Measurements from ENCODE around the gene RTN4RL1.

The RTN4RL1 gene

DNA sequence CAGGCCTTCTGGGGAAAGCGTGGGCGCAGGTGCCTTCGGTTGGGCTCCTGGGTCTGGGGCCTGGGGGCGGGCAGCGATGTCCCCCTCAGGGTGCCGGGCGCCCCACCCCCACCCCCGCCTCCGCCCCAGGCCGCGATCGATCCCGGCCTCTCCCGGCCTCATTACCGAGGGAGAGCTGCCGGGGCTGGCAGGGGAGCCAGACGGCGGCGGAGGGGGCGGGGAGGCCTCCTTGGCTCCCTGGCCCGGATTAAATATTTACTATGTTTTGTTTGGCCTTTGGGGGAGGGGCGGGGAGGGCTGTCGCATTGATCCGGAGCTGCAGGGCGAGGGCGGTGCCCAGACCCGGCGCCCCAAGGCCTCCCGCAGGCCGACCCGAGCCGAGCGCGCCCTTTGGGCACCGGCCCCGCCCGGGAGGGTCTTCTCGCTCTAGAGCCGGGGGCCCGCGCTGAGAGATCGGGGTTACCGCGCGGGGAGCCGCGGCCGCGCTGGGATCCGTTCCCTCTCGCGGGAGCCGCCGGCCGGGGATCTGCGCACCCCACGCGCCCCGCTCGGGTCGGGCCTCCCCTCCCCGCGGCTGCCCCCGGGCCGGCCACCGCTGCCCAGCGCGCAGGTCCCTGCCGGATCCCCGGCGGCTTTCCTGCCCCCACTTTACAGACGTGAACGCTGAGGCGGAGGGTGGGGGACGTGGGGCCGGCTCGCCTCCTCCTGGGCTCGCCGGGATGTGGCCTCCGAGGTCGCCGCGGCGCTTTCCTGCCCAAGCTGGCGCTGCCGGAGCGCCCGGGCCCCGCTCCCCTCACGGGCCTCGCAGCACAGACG lies 27.0 kb downstream of the RTN4RL1 start:
- DNase-seq, result no peak

DNA sequence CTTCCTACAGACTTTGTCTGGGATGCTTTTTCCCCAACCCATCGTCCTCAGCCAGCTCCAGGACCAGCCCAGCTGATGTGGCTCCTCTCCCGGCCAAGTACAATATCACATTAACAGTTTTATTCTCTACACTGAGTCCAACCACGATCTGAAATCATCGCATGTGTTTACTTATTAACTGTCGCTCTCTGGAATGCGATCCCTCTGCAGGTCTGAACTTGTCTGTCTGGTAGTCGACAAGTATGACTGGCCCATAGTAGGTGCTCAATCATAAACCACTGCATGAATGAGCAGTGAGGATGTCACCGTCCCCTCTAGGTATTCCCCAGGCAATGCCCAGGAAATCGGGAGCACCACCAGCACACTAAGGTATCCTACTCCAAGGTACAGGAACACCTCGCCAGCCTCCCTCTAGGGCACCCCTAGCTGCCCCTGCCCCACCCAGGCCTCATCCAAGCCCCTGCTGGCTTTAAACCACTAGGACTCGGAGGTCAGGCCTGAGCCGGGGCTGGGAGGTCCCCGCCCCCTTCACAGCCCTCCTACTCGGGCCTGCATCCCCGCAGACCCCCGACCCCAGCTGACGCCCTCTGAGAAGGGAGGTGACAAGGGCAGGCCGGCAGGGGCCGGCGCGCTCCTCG lies 27.7 kb downstream of the RTN4RL1 start:
- no peak for DNase-seq

GRCh38 chr17:1996800-1997288 lies 28.3 kb downstream of the RTN4RL1 start:
- DNase-seq, result no peak

GRCh38 chr17:1995907-1996799 lies 29.0 kb downstream of the RTN4RL1 start:
- no peak for DNase-seq

DNA sequence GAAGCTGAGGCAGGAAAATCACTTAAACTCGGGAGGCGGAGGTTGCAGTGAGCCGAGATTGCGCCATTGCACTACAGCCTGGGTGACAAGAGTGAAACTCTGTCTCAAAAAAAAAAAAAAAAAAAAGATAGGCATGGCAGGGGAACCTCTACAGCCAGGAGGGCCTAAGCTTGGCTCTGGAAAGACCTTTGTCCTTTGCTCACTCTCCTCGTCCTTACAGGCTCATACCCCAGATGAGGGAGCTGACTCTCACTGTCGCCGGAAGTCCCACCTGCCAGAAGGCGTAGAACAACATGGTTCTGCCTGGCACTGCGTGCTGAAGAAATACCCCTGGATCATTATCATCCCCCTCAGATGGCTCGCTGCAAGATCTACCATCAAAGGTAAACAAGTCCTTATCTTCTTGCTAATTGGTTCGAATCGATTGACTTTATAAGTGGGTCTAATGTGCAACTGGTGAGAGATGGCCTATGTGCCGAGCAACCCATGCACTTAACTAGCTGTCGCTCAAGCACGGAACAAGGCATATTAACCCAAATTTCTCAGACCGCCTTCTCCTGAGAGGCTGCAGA lies 29.7 kb downstream of the RTN4RL1 start:
- DNase-seq, result no peak

- DNase-seq, result no peak
Measured at GRCh38 chr17:1994707-1995106, 30.4 kb downstream of the RTN4RL1 start.

DNA sequence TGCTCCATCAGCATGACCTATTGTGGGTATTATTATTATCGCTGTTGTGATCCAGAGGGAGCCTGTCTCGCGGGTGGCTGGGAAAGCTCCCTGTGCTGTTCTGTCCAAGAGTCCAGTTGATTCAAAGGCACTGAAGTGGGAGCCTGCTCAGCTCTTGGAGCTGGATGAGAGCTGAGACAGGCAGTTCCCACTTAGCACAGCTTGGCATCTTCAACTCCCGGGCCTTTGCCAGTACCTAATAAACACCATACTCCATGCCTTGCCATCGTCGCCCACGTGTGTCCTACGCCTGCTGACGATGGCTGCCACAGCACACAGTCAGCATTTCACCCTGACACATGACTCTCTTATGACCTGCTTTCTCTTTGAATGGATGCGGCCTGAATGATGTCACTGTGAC lies 32.6 kb downstream of the RTN4RL1 start:
- DNase-seq, result no peak

- DNase-seq, result no peak
Measured at GRCh38 chr17:1989135-1989534, 36.0 kb downstream of the RTN4RL1 start.

DNA sequence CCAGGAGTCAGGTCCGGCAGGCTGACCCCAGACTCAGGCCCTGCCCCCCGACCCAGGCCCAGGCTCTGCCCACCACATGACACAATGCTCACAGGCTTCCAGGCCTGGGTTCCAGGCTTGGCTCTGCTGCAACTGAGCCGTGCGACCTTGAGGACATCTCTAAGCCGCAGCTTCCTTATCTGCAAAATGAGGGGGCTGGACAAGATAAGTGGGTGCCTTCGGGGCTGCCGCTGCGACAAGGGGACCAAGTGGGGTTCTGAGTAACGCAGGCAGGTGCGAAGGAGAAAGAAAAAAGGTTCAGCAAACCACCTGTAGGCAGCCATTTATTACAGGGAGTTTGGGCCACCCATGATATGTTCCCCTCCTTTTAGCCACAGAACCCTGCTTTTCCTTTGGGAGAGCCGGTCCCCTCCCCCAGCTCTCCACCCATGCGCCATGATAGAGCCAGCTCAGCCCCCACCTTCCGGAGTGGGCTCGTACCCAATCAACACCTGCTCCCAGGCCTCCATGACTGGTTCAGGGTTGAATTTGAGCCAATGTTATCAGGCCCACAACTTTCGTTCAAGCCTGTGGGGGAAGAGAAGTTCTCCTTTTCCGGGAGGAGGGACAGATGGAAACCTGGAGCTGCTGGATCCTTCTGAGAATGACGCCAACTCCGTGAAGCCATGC lies 38.2 kb downstream of the RTN4RL1 start:
- DNase-seq, result no peak

- DNase-seq, result no peak
Measured at GRCh38 chr17:1985686-1986085, 39.4 kb downstream of the RTN4RL1 start.

- no peak for DNase-seq
Measured at GRCh38 chr17:1985093-1985492, 40.0 kb downstream of the RTN4RL1 start.

DNA sequence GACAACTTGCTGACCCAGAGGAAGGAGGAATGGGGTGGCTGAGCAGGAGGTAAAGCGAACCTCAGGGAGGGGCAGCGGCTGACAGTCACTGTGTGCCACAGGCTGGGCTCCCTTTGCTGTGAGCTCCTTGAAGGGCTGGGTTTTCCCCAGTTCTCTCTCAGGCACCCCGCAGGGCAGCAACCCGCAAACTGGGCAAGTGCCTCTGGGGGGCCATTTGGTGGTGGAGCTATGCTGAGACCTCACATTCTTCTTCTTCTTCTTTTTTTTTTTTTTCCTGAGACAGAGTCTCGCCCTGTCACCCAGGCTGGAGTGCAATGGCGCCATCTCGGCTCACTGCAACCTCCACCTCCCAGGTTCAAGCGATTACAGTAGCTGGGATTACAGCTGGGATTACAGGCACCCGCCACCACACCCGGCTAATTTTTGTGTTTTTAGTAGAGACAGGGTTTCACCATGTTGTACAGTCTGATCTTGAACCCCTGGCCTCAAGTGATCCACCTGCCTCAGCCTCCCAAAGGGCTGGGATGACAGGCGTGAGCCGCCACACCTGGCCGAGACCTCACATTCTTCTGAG lies 42.3 kb downstream of the RTN4RL1 start:
- peak; percentile 16 for DNase-seq

- DNase-seq, result no peak
Measured at GRCh38 chr17:1980665-1981250, 44.4 kb downstream of the RTN4RL1 start.

DNA sequence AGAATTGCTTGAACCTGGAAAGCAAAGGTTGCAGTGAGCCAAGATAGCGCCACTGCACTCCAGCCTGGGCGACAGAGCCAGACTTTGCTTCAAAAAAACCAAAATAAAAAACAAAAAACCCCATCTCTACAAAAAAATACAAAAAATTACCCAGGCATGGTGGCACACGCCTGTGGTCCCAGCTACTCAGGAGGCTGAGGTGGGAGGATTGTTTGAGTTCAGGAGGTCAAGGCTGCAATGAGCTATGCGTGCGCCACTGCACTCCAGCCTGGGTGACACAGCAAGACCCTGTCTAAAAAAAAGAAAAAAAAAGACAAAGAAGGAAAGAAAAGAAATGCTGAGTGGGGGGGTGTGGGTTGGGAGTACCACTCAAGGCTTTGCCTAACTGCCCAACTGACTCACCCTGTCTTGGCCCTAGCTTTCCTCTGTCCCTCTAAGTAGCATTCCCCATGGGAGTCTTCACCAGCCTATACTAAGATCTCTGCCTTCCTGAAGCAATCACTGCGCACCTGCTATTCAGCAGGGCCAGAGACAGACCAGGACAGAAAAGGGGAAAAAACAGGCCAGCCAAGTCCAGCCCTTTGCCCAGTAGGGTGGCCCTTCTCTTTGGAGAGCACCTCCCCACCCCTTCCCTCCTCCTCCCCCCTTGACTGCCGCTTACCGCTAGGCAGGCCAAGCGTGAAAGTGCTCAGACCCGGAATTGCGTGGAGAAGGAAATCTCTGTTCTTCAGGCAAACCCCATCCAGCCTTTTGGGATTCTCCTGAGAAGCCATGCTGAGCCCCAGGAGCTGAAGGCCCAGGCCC lies 45.8 kb downstream of the RTN4RL1 start:
- no peak for DNase-seq

GRCh38 chr17:1978396-1978949 lies 46.7 kb downstream of the RTN4RL1 start:
- DNase-seq, result no peak

DNA sequence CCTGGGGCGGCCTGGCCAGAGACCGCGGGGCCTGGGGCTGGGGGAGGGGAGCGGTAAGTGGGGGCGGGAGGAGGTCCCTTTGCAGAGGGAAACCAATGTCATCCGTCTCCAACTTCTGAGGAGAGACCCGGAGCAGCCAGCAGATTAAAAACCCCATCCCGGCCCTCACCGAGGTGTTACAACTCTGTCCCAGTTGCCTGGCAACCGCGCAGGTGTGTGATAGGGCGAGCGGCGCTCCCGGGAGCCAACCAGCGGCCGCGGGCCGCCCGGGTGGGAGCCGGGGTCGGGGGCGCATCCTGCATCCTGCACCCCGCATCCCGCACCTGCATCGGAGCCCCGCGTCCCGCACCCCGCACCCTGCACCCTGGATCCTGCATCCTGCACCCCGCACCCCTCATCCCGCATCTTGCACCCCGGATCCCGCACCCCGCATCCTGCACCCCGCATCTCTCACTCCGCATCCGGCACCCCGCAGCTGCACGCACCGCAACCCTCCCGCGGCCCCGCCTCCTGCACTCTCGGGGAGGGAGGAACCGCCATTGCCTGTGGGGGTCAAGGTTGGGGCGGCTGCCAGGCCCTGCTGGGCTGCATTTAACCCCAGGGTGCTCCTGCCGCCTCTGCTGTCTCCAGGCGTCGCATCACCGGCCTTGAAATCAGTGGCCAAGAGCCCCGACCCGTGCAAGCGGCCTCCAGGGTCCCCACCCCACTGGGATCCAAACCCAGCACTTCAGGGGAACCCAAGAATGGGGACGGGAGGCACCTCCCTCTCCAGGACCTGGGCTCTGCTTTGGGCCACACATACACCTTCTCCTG lies 47.3 kb downstream of the RTN4RL1 start:
- no peak for DNase-seq

GRCh38 chr17:1976683-1977064 lies 48.5 kb downstream of the RTN4RL1 start:
- no peak for DNase-seq

- no peak for DNase-seq
Measured at GRCh38 chr17:1976000-1976682, 49.0 kb downstream of the RTN4RL1 start.

DNA sequence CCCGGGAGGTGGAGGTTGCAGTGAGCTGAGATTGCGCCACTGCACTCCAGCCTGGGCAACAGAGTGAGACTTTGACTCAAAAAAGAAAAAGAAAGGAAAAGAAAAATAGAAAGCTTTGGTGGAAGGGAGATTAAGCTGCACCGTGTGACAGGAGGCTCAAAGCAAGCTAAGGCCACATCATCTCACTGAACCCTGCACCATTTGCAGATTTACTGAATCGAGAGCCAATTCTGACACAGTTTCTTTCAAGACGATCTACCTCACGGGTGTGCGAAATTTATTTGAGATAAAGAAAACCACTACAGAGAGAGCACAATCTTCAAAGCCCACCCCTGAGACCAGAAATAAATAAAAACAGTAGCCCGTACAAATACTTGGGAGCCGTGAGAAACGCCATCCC lies 49.6 kb downstream of the RTN4RL1 start:
- DNase-seq, result no peak
